SJSA1 (cell line): Measurements from ENCODE around the gene TRA2B. TPM values are rescaled to one million over a fixed set of nuclear protein-coding genes. Genes with fewer than 3 reads are reported as not detected.

Source experiments
- DNase-seq, 2 experiments: peaks; one replicate each; pipeline ENCODE4 v3.0.0-alpha.2; 2015 to 2020; ENCODE audit warnings: low spot score in 2 of 2, low read depth in 1 of 2
- H3K27ac ChIP-seq: fragments of 250-450 bp; sonication (Bioruptor Pico); 2 replicates; pipeline ENCODE4 v1.5.1; 2020; ENCODE audit warnings: mild to moderate bottlenecking, moderate library complexity
- H3K27me3 ChIP-seq: fragments of 250-450 bp; sonication (Bioruptor Pico); replicated peaks from 2 replicates; pipeline ENCODE4 v1.5.1; 2020; ENCODE audit warnings: mild to moderate bottlenecking, moderate library complexity
- H3K36me3 ChIP-seq: fragments of 250-450 bp; sonication (Bioruptor Pico); 2 replicates; pipeline ENCODE4 v1.5.1; 2020; ENCODE audit warnings: mild to moderate bottlenecking
- H3K4me1 ChIP-seq: fragments of 250-450 bp; sonication (Bioruptor Pico); replicated peaks from 2 replicates; pipeline ENCODE4 v1.6.1; 2021; ENCODE audit warnings: mild to moderate bottlenecking
- H3K4me3 ChIP-seq: fragments of 250-450 bp; sonication (Bioruptor Pico); 2 replicates; pipeline ENCODE4 v1.5.1; 2020; ENCODE audit warnings: mild to moderate bottlenecking
- H3K9me3 ChIP-seq: fragments of 250-450 bp; sonication (Bioruptor Pico); replicated peaks from 2 replicates; pipeline ENCODE4 v1.5.1; 2020; ENCODE audit warnings: mild to moderate bottlenecking
- total RNA-seq: library from RNA; depleted of rRNA; stranded (reverse); fragments of >200 nt; shearing (Covaris generic); gene quantifications from 2 replicates; pipeline ENCODE4 v1.2.3, GENCODE V29; 2014

The TRA2B gene
- total RNA-seq, 1 experiment from 2014 or later: 210 TPM

- H3K4me1 ChIP-seq: peaks cover 70% of the 10 kb centered on the region
- no peaks in the 10 kb centered on the region for H3K9me3 ChIP-seq
- DNase-seq: no peak
- H3K36me3 ChIP-seq: peaks cover 90% of the 10 kb centered on the region
- H3K4me3 ChIP-seq: no peak overlapping the region
- H3K27ac ChIP-seq: no peak overlapping the region
- H3K27me3 ChIP-seq: no peaks in the 10 kb centered on the region
These were observed 8.3 kb downstream of the TRA2B start for GRCh38 chr3:185929192-185930151.

DNA sequence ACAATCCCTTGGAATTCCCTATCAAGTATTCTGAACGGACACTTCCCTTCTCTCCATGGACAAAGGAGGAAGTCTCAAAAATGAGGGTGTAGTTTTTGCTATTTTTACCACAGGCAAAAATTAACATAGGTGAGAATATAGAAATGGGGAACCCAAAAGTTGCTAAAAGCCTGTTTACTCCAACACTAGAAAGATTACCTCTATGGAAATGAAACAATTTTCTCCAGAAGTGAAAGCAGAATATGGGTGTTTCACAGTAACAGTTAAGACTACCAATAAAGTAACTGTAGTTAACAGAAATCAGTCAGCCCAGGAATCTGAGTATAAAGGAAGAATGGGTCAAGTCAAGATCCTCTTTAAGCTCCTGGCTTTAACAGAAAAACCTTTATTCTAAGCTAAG lies 9.3 kb downstream of the TRA2B start:
- H3K36me3 ChIP-seq: peaks cover 92% of the 10 kb centered on the region
- H3K4me1 ChIP-seq: peaks cover 60% of the 10 kb centered on the region
- H3K27me3 ChIP-seq: no peaks in the 10 kb centered on the region
- H3K4me3 ChIP-seq: no peak overlapping the region
- DNase-seq: no peak
- H3K9me3 ChIP-seq: no peaks in the 10 kb centered on the region
- no peak overlapping the region for H3K27ac ChIP-seq

GRCh38 chr3:185927501-185928200 lies 10.2 kb downstream of the TRA2B start:
- H3K27ac ChIP-seq: no peak overlapping the region

GRCh38 chr3:185926445-185926844 lies 11.4 kb downstream of the TRA2B start:
- no peak overlapping the region for H3K4me3 ChIP-seq
- H3K36me3 ChIP-seq: peaks cover 100% of the 10 kb centered on the region

More at GRCh38 chr3:185927501-185928200, 10.2 kb downstream of the TRA2B start:
- Histone ChIP-seq H3K9me3 (no peaks in the 10 kb centered on the region), H3K27me3 (no peaks in the 10 kb centered on the region), H3K4me1 (peaks cover 53% of the 10 kb centered on the region), H3K4me3 (no peak overlapping the region), H3K36me3 (peaks cover 96% of the 10 kb centered on the region)
- DNase-seq: peak in 1 of 2 experiments; percentile 3

DNA sequence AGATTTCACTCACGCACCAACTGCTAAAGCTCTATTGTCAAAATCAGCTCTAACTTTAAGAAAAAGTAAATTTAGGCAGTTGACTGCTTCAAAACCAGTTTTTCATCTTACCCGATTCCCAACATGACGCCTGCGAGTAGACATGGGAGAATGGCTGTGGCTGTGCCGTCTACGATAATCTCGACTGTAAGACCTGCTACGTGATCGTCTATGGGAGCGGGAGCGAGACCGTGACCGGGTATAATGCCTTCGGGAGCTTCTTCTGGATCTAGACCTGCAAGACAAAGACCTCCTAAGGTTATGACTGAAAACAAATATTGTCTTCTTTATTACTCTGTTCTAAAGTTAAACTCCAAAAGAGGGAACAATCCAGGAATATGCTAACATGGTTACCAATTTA lies 12.5 kb downstream of the TRA2B start:
- Histone ChIP-seq H3K27me3 (no peaks in the 10 kb centered on the region), H3K4me1 (peaks cover 32% of the 10 kb centered on the region), H3K36me3 (peaks cover 100% of the 10 kb centered on the region), H3K27ac (no peak overlapping the region), H3K9me3 (no peaks in the 10 kb centered on the region), H3K4me3 (no peak overlapping the region)
- no peak for DNase-seq

More at GRCh38 chr3:185926445-185926844, 11.4 kb downstream of the TRA2B start:
- H3K27ac ChIP-seq: no peak overlapping the region
- no peaks in the 10 kb centered on the region for H3K9me3 ChIP-seq
- peaks cover 43% of the 10 kb centered on the region for H3K4me1 ChIP-seq
- DNase-seq: no peak
- H3K27me3 ChIP-seq: no peaks in the 10 kb centered on the region

GRCh38 chr3:185924375-185924774 lies 13.4 kb downstream of the TRA2B start:
- DNase-seq: no peak
- H3K4me1 ChIP-seq: peaks cover 22% of the 10 kb centered on the region
- H3K9me3 ChIP-seq: no peaks in the 10 kb centered on the region
- H3K27ac ChIP-seq: no peak overlapping the region
- H3K4me3 ChIP-seq: no peak overlapping the region
- no peaks in the 10 kb centered on the region for H3K27me3 ChIP-seq
- H3K36me3 ChIP-seq: peaks cover 100% of the 10 kb centered on the region

- H3K9me3 ChIP-seq: no peaks in the 10 kb centered on the region
- no peak for DNase-seq
- H3K4me3 ChIP-seq: no peak overlapping the region
- peaks cover 100% of the 10 kb centered on the region for H3K36me3 ChIP-seq
- no peaks in the 10 kb centered on the region for H3K4me1 ChIP-seq
- no peak overlapping the region for H3K27ac ChIP-seq
- no peaks in the 10 kb centered on the region for H3K27me3 ChIP-seq
These were observed 17.6 kb downstream of the TRA2B start for GRCh38 chr3:185920184-185920583.

DNA sequence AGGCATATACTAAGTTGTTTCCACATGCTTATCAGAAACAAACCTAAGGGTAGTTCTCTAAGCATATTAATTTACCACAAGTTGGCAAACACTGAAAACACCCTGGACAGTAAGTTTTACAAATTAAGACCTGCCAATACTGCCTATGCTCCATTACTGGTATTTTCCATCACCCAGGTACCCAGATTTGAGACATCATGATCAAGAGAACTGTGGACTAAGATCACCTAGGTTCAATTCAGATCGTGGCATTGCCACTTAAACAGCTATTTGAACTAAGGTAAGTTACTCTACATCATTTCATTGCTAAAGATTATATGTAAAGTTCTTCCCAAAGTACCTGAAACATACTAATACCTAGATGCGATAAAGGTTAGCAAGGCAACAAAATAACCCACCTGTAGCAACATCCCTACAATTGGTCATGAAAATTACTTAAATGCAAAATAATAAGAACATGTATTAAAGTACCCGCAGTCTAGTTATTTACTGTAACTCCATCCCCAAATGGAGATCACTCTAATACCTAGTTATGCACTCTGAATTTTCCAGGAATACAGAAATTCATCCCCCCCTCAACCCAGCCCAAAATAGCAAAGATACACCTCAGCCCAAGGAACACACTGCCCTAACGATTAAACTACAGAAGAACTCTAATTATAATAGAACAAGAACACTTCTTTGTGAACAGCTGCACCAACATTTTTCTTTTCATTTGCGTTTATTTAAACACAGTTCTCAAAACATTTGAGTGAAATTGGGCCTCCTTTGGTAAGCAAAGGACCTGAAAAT lies 21.6 kb downstream of the TRA2B start:
- Histone ChIP-seq H3K36me3 (peaks cover 84% of the 10 kb centered on the region), H3K27me3 (no peaks in the 10 kb centered on the region), H3K27ac (no peak overlapping the region), H3K4me1 (no peaks in the 10 kb centered on the region), H3K4me3 (no peak overlapping the region), H3K9me3 (no peaks in the 10 kb centered on the region)
- no peak for DNase-seq

DNA sequence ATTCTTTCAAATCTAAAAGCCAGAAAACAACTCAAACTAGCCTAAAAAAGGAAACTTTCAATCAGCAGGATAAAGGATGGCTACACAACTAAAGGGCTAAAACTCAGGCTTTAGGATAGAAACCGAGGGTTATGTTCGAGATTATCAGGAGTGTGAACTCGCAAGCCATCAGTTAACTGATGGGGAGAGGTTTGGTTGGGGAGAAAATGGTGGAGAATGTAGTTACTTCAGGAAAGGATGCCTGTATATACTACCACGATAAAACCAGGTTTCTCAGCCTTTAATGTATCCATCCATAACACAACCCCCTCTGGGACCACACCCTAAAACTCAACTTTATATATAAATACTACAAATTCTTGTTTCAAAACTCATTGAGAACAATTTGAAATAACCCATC lies 22.2 kb downstream of the TRA2B start:
- no peaks in the 10 kb centered on the region for H3K4me1 ChIP-seq
- H3K27me3 ChIP-seq: no peaks in the 10 kb centered on the region
- H3K9me3 ChIP-seq: no peaks in the 10 kb centered on the region
- no peak overlapping the region for H3K4me3 ChIP-seq
- no peak overlapping the region for H3K27ac ChIP-seq
- H3K36me3 ChIP-seq: peaks cover 78% of the 10 kb centered on the region
- DNase-seq: no peak

- Histone ChIP-seq H3K27ac (no peak overlapping the region), H3K4me1 (no peaks in the 10 kb centered on the region), H3K36me3 (peaks cover 72% of the 10 kb centered on the region), H3K9me3 (no peaks in the 10 kb centered on the region), H3K27me3 (no peaks in the 10 kb centered on the region), H3K4me3 (no peak overlapping the region)
- DNase-seq: no peak
These were observed 22.7 kb downstream of the TRA2B start for GRCh38 chr3:185914911-185915629.

DNA sequence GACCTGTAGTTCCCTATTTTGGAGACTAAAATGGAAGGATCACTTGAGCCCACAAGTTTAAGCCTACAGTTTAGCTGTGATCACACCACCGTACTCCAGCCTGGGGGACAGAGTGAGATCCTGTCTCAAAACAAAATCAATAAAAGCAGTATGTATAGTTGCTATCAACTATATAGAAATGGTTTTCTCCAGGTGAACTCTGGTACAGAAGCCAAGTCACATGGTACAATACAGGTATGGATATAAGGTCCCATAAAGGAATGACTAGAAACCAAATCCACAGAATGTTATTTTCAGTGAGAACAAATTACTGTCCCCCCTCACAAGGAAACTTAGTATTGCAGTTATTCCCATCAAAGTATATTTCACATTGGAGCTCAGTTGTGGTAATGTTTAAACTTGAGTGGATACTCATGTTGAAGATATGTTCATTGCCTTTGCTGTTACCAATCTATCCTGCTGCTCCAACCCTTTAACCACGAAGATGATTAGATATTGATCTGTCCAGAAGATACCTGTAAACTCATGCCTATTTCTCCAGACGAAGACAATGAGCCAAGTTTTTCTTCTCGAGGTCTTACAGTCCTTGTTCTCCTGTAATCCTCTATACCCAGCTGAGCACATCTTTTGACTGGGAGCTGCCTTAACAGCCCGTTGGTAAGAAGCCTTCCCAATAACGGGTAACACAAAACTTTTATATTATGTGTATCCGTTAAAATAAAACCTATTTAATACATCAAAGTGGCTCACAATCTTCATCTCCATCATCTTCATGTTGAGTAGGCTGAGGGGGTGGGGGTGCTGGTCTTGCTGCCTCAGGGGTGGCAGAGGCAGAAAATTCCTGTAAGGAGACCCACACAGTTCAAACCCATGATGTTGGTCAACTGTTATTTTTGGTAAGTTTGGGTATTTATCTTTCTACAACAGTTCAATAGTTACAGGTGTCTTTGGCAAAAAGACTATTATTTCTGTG lies 24.6 kb downstream of the TRA2B start:
- H3K27ac ChIP-seq: no peak overlapping the region
- no peaks in the 10 kb centered on the region for H3K27me3 ChIP-seq
- H3K36me3 ChIP-seq: peaks cover 54% of the 10 kb centered on the region
- H3K4me1 ChIP-seq: no peaks in the 10 kb centered on the region
- no peak for DNase-seq
- no peaks in the 10 kb centered on the region for H3K9me3 ChIP-seq
- no peak overlapping the region for H3K4me3 ChIP-seq

GRCh38 chr3:185912512-185912911 lies 25.3 kb downstream of the TRA2B start:
- no peak overlapping the region for H3K27ac ChIP-seq
- H3K36me3 ChIP-seq: peaks cover 47% of the 10 kb centered on the region
- no peaks in the 10 kb centered on the region for H3K27me3 ChIP-seq
- DNase-seq: no peak
- H3K9me3 ChIP-seq: no peaks in the 10 kb centered on the region
- peaks cover 3% of the 10 kb centered on the region; the same call in 1 of the 2 replicates for H3K4me1 ChIP-seq
- H3K4me3 ChIP-seq: no peak overlapping the region
